ENCODE data around the gene SLC2A13.

SLC2A13 gene

GRCh38 chr12:40142001-40142744 lies 36.3 kb upstream of the SLC2A13 start:
- no peak overlapping the region for H4K8ac ChIP-seq (ENCODE audit: low read depth, low read length)
- no peak overlapping the region for H2BK5ac ChIP-seq (ENCODE audit: low read depth, low read length, poor library complexity)
- H3K27me3 ChIP-seq (ENCODE audit: insufficient read depth, low read length), result no peaks in the 10 kb centered on the region
- no peak overlapping the region for H2AK5ac ChIP-seq (ENCODE audit: low read length)
- H4K12ac ChIP-seq (ENCODE audit: low read depth, low read length), result no peak overlapping the region
- peak; percentile 3 to 54 for DNase-seq
- no peak overlapping the region for H3K4me2 ChIP-seq (ENCODE audit: low read length)
- no peak overlapping the region for H2BK12ac ChIP-seq (ENCODE audit: low read length)
- no peaks in the 10 kb centered on the region for H3K4me1 ChIP-seq (ENCODE audit: control insufficient read depth in 1 of 2, insufficient read depth in 2 of 2, low read length in 2 of 2)
- WGBS (ENCODE audit: extremely low coverage, insufficient coverage, insufficient read length), result no CpG with 5 or more reads among the region's 4 CpGs
- no peak overlapping the region for H3K27ac ChIP-seq (ENCODE audit: low read depth, low read length)
- H2AFZ ChIP-seq (ENCODE audit: insufficient read depth, low read length, poor library complexity), result no peak overlapping the region
- H3K79me2 ChIP-seq (ENCODE audit: control insufficient read depth, insufficient read depth, low read length, poor library complexity), result no peaks in the 10 kb centered on the region
- H3K79me1 ChIP-seq (ENCODE audit: low read length), result no peaks in the 10 kb centered on the region
- no peak overlapping the region for H4K91ac ChIP-seq (ENCODE audit: low read depth, low read length)
- no peak overlapping the region for H3K4ac ChIP-seq (ENCODE audit: low read depth, low read length)
- H3K9me3 ChIP-seq (ENCODE audit: insufficient read depth, low read depth, low read length), result no peaks in the 10 kb centered on the region
- H3K9ac ChIP-seq (ENCODE audit: low read length), result no peak overlapping the region
- H3K4me3 ChIP-seq (ENCODE audit: low read depth, low read length), result no peak overlapping the region
- no peak overlapping the region for H3K18ac ChIP-seq (ENCODE audit: low read length)
- H2BK120ac ChIP-seq (ENCODE audit: insufficient read depth, low read length, poor library complexity), result no peak overlapping the region
- H3K14ac ChIP-seq (ENCODE audit: low read length), result no peak overlapping the region
- H3K36me3 ChIP-seq (ENCODE audit: control insufficient read depth in 1 of 2, insufficient read depth in 2 of 2, low read length in 2 of 2), result no peaks in the 10 kb centered on the region
- no peak overlapping the region for H3K23ac ChIP-seq (ENCODE audit: low read length)

- no peak for DNase-seq
- no peak overlapping the region for H3K14ac ChIP-seq (ENCODE audit: low read length)
- H3K79me2 ChIP-seq (ENCODE audit: control insufficient read depth, insufficient read depth, low read length, poor library complexity), result no peaks in the 10 kb centered on the region
- H3K27ac ChIP-seq (ENCODE audit: low read depth, low read length), result no peak overlapping the region
- no peaks in the 10 kb centered on the region for H3K36me3 ChIP-seq (ENCODE audit: control insufficient read depth in 1 of 2, insufficient read depth in 2 of 2, low read length in 2 of 2)
- H3K4me1 ChIP-seq (ENCODE audit: control insufficient read depth in 1 of 2, insufficient read depth in 2 of 2, low read length in 2 of 2), result no peaks in the 10 kb centered on the region
- H3K4me3 ChIP-seq (ENCODE audit: low read depth, low read length), result no peak overlapping the region
- H2BK12ac ChIP-seq (ENCODE audit: low read length), result no peak overlapping the region
- no peak overlapping the region for H2AFZ ChIP-seq (ENCODE audit: insufficient read depth, low read length, poor library complexity)
- no peaks in the 10 kb centered on the region for H3K27me3 ChIP-seq (ENCODE audit: insufficient read depth, low read length)
- no peak overlapping the region for H4K91ac ChIP-seq (ENCODE audit: low read depth, low read length)
- H2BK5ac ChIP-seq (ENCODE audit: low read depth, low read length, poor library complexity), result no peak overlapping the region
- H3K9me3 ChIP-seq (ENCODE audit: insufficient read depth, low read depth, low read length), result no peaks in the 10 kb centered on the region
- H3K4me2 ChIP-seq (ENCODE audit: low read length), result no peak overlapping the region
- H4K12ac ChIP-seq (ENCODE audit: low read depth, low read length), result no peak overlapping the region
- H4K8ac ChIP-seq (ENCODE audit: low read depth, low read length), result no peak overlapping the region
- H3K23ac ChIP-seq (ENCODE audit: low read length), result no peak overlapping the region
- H2AK5ac ChIP-seq (ENCODE audit: low read length), result no peak overlapping the region
- H3K9ac ChIP-seq (ENCODE audit: low read length), result no peak overlapping the region
- no peak overlapping the region for H3K4ac ChIP-seq (ENCODE audit: low read depth, low read length)
- H3K79me1 ChIP-seq (ENCODE audit: low read length), result no peaks in the 10 kb centered on the region
- WGBS (ENCODE audit: extremely low coverage, insufficient coverage, insufficient read length), result no CpG with 5 or more reads among the region's 2 CpGs
- no peak overlapping the region for H3K18ac ChIP-seq (ENCODE audit: low read length)
- H2BK120ac ChIP-seq (ENCODE audit: insufficient read depth, low read length, poor library complexity), result no peak overlapping the region
Observed at GRCh38 chr12:40138526-40138925, 32.6 kb upstream of the SLC2A13 start.

- Histone ChIP-seq H3K27ac (ENCODE audit: low read depth, low read length) (no peak overlapping the region), H4K12ac (ENCODE audit: low read depth, low read length) (no peak overlapping the region)
- WGBS (ENCODE audit: extremely low coverage, insufficient coverage, insufficient read length), result no CpG with 5 or more reads among the region's 3 CpGs
Observed at GRCh38 chr12:40137252-40137651, 31.4 kb upstream of the SLC2A13 start.

GRCh38 chr12:40127408-40127807 lies 21.5 kb upstream of the SLC2A13 start:
- no peak overlapping the region for H3K4ac ChIP-seq (ENCODE audit: low read depth, low read length)
- H3K23ac ChIP-seq (ENCODE audit: low read length), result no peak overlapping the region
- no peaks in the 10 kb centered on the region for H3K79me1 ChIP-seq (ENCODE audit: low read length)
- no peak overlapping the region for H3K27ac ChIP-seq (ENCODE audit: low read depth, low read length)
- no peak overlapping the region for H4K8ac ChIP-seq (ENCODE audit: low read depth, low read length)
- no peak overlapping the region for H4K91ac ChIP-seq (ENCODE audit: low read depth, low read length)
- H3K4me2 ChIP-seq (ENCODE audit: low read length), result no peak overlapping the region
- no peak overlapping the region for H2BK12ac ChIP-seq (ENCODE audit: low read length)
- H4K12ac ChIP-seq (ENCODE audit: low read depth, low read length), result no peak overlapping the region
- no peak overlapping the region for H3K9ac ChIP-seq (ENCODE audit: low read length)
- H3K9me3 ChIP-seq (ENCODE audit: insufficient read depth, low read depth, low read length), result no peaks in the 10 kb centered on the region
- no peak overlapping the region for H2BK5ac ChIP-seq (ENCODE audit: low read depth, low read length, poor library complexity)
- H2BK120ac ChIP-seq (ENCODE audit: insufficient read depth, low read length, poor library complexity), result no peak overlapping the region
- H3K18ac ChIP-seq (ENCODE audit: low read length), result no peak overlapping the region
- no peak overlapping the region for H3K14ac ChIP-seq (ENCODE audit: low read length)
- H3K4me1 ChIP-seq (ENCODE audit: control insufficient read depth in 1 of 2, insufficient read depth in 2 of 2, low read length in 2 of 2), result no peaks in the 10 kb centered on the region
- DNase-seq, result no peak
- H3K36me3 ChIP-seq (ENCODE audit: control insufficient read depth in 1 of 2, insufficient read depth in 2 of 2, low read length in 2 of 2), result no peaks in the 10 kb centered on the region
- H3K79me2 ChIP-seq (ENCODE audit: control insufficient read depth, insufficient read depth, low read length, poor library complexity), result no peaks in the 10 kb centered on the region
- no peak overlapping the region for H2AFZ ChIP-seq (ENCODE audit: insufficient read depth, low read length, poor library complexity)
- no peak overlapping the region for H3K4me3 ChIP-seq (ENCODE audit: low read depth, low read length)
- no peaks in the 10 kb centered on the region for H3K27me3 ChIP-seq (ENCODE audit: insufficient read depth, low read length)
- no peak overlapping the region for H2AK5ac ChIP-seq (ENCODE audit: low read length)

More at GRCh38 chr12:40137252-40137651, 31.4 kb upstream of the SLC2A13 start:
- Histone ChIP-seq H2AFZ (ENCODE audit: insufficient read depth, low read length, poor library complexity) (no peak overlapping the region), H3K9me3 (ENCODE audit: insufficient read depth, low read depth, low read length) (no peaks in the 10 kb centered on the region), H2BK5ac (ENCODE audit: low read depth, low read length, poor library complexity) (no peak overlapping the region), H3K36me3 (ENCODE audit: control insufficient read depth in 1 of 2, insufficient read depth in 2 of 2, low read length in 2 of 2) (no peaks in the 10 kb centered on the region), H3K4me3 (ENCODE audit: low read depth, low read length) (no peak overlapping the region), H3K27me3 (ENCODE audit: insufficient read depth, low read length) (no peaks in the 10 kb centered on the region), H4K91ac (ENCODE audit: low read depth, low read length) (no peak overlapping the region), H3K14ac (ENCODE audit: low read length) (no peak overlapping the region), H3K23ac (ENCODE audit: low read length) (no peak overlapping the region), H4K8ac (ENCODE audit: low read depth, low read length) (no peak overlapping the region), H2BK120ac (ENCODE audit: insufficient read depth, low read length, poor library complexity) (no peak overlapping the region), H3K18ac (ENCODE audit: low read length) (no peak overlapping the region), H2BK12ac (ENCODE audit: low read length) (no peak overlapping the region), H2AK5ac (ENCODE audit: low read length) (no peak overlapping the region), H3K4ac (ENCODE audit: low read depth, low read length) (no peak overlapping the region), H3K79me2 (ENCODE audit: control insufficient read depth, insufficient read depth, low read length, poor library complexity) (no peaks in the 10 kb centered on the region), H3K4me2 (ENCODE audit: low read length) (no peak overlapping the region), H3K9ac (ENCODE audit: low read length) (no peak overlapping the region), H3K79me1 (ENCODE audit: low read length) (no peaks in the 10 kb centered on the region), H3K4me1 (ENCODE audit: control insufficient read depth in 1 of 2, insufficient read depth in 2 of 2, low read length in 2 of 2) (no peaks in the 10 kb centered on the region)
- peak in 1 of 2 donors; percentile 18 for DNase-seq
